Thyroid gland (tissue), 4 donors: ENCODE measurements around the gene SLC25A36. TPM values are rescaled to one million over a fixed set of nuclear protein-coding genes. Genes with fewer than 3 reads are reported as not detected.
"Not testable (repeated sequence)": the region's sequence is repeated elsewhere in the genome, so short reads cannot be mapped to it uniquely, and the experiment has no call there.

Source experiments
- DNase-seq, 2 donors: peaks; one replicate each; pipeline ENCODE4 v3.0.0-alpha.2; 2019
- H3K27ac ChIP-seq, 3 donors: fragments of 200-600 bp; sonication (generic); 1 replicate in 2 of 3; 2 replicates in 1 of 3; pipeline ENCODE4 v1.5.1; 2016 to 2019; ENCODE audit warnings: mild to moderate bottlenecking in 1 of 3, moderate library complexity in 1 of 3
- H3K27me3 ChIP-seq: fragments of 200-600 bp; sonication (generic); one replicate; pipeline ENCODE4 v1.5.1; 2019
- H3K36me3 ChIP-seq, 2 donors: fragments of 200-600 bp; sonication (generic); one replicate each; pipeline ENCODE4 v1.5.1; 2016 to 2019
- H3K4me1 ChIP-seq, 2 donors: fragments of 200-600 bp; sonication (generic); one replicate each; pipeline ENCODE4 v1.5.1; 2017 to 2019
- H3K4me3 ChIP-seq, 3 donors: fragments of 200-600 bp; sonication (generic); replicated peaks in 1 of 3; 1 replicate in 2 of 3; 2 replicates in 1 of 3; pipeline ENCODE4 v1.5.1; 2016; ENCODE audit warnings: mild to moderate bottlenecking in 1 of 3
- H3K9me3 ChIP-seq: fragments of 200-600 bp; sonication (generic); one replicate; pipeline ENCODE4 v1.5.1; 2017
- CTCF ChIP-seq, 6 experiments: fragments of 200-600 bp in 3 of 6; fragments of 450-650 bp in 3 of 6; sonication (generic) in 3 of 6; IDR thresholded peaks; one replicate each; pipeline ENCODE4 v1.5.1; 2016 to 2019; ENCODE audit warnings: antibody characterized with exemption in 6 of 6, mild to moderate bottlenecking in 2 of 6, inconsistent platforms in 1 of 6, moderate library complexity in 1 of 6
- POLR2A ChIP-seq, 2 donors: fragments of 450-650 bp; IDR thresholded peaks; one replicate each; pipeline ENCODE4 v1.6.1; 2017; ENCODE audit warnings: antibody characterized with exemption in 2 of 2, mild to moderate bottlenecking in 2 of 2, moderate library complexity in 1 of 2
- WGBS, 2 donors: methylation state at CpG; one replicate each; pipeline ENCODE4 v1.1.5; 2017; 5-methylcytosine and 5-hydroxymethylcytosine counted together
- intact Hi-C: fragments of 100-400 bp; cut with DNase I; formaldehyde crosslinking; loops from one replicate; pipeline ENCODE4 v1.15.1; 2023
- total RNA-seq, 4 donors: library from RNA; depleted of rRNA; stranded (reverse); fragments of >200 nt; gene quantifications; one replicate each; pipeline ENCODE4 v1.2.3, GENCODE V29; 2016

SLC25A36 gene
- total RNA-seq, 4 donors from 2014 or later: 102 to 226 (median 145) TPM

- H3K4me3 ChIP-seq: no peak overlapping the region
- no peak overlapping the region for H3K27ac ChIP-seq
- no peak for DNase-seq
- H3K4me1 ChIP-seq: peaks cover 14 to 44% of the 10 kb centered on the region in 2 donors
- no peaks in the 10 kb centered on the region for H3K27me3 ChIP-seq
- 90 to 95% methylated on average over 1 of the region's 1 CpG for WGBS, 2 donors
- H3K36me3 ChIP-seq: no peaks in the 10 kb centered on the region
- TF ChIP-seq POLR2A (IDR thresholded peaks at IDR 0.05) (no peak), CTCF (IDR thresholded peaks at IDR 0.05) (no peak)
- no peaks in the 10 kb centered on the region for H3K9me3 ChIP-seq
- intact Hi-C loops: no loop called here
These were observed 8.5 kb downstream of the SLC25A36 start for GRCh38 chr3:140950144-140950543.

- no peaks in the 10 kb centered on the region for H3K36me3 ChIP-seq
- TF ChIP-seq POLR2A (IDR thresholded peaks at IDR 0.05) (no peak), CTCF (IDR thresholded peaks at IDR 0.05) (no peak)
- no peaks in the 10 kb centered on the region for H3K9me3 ChIP-seq
- no peak overlapping the region for H3K27ac ChIP-seq
- H3K4me3 ChIP-seq: no peak overlapping the region
- no peaks in the 10 kb centered on the region for H3K27me3 ChIP-seq
- DNase-seq: no peak
- H3K4me1 ChIP-seq: peaks cover 14 to 41% of the 10 kb centered on the region in 2 donors
- intact Hi-C loops: no loop called here
- WGBS, 2 donors: 74 to 80% methylated on average over 2 of the region's 2 CpGs
These were observed 9.2 kb downstream of the SLC25A36 start for GRCh38 chr3:140950863-140951262.

GRCh38 chr3:140951750-140952149 is 10.1 kb downstream of the SLC25A36 start:
- H3K36me3 ChIP-seq, DNase-seq, H3K9me3 ChIP-seq, H3K4me3 ChIP-seq, intact Hi-C loops, H3K27ac ChIP-seq, H3K27me3 ChIP-seq: not testable (repeated sequence)
- H3K4me1 ChIP-seq: peaks cover 14 to 39% of the 10 kb centered on the region in 2 donors
- 87 to 90% methylated on average over 5 of the region's 5 CpGs for WGBS, 2 donors

GRCh38 chr3:140953028-140953960 is 11.7 kb downstream of the SLC25A36 start:
- Histone ChIP-seq H3K27ac (no peak overlapping the region), H3K4me1 (peaks cover 10 to 34% of the 10 kb centered on the region in 2 donors), H3K9me3 (no peaks in the 10 kb centered on the region), H3K36me3 (no peaks in the 10 kb centered on the region), H3K27me3 (no peaks in the 10 kb centered on the region), H3K4me3 (no peak overlapping the region)
- intact Hi-C loops: no loop called here
- 94% methylated on average over 5 of the region's 5 CpGs for WGBS, 2 donors
- TF ChIP-seq POLR2A (IDR thresholded peaks at IDR 0.05) (no peak), CTCF (IDR thresholded peaks at IDR 0.05) (no peak)
- DNase-seq: no peak

- intact Hi-C loops: no loop called here
- H3K27me3 ChIP-seq: no peaks in the 10 kb centered on the region
- no peaks in the 10 kb centered on the region for H3K36me3 ChIP-seq
- no peak overlapping the region for H3K4me3 ChIP-seq
- no peak for TF ChIP-seq POLR2A (IDR thresholded peaks at IDR 0.05)
- TF ChIP-seq CTCF (IDR thresholded peaks at IDR 0.05): no peak
- DNase-seq: no peak
- H3K9me3 ChIP-seq: no peaks in the 10 kb centered on the region
- H3K27ac ChIP-seq: no peak overlapping the region
- 89 to 91% methylated on average over 2 of the region's 2 CpGs for WGBS, 2 donors
- H3K4me1 ChIP-seq: peaks cover 0 to 23% of the 10 kb centered on the region in 2 donors
These were observed 12.9 kb downstream of the SLC25A36 start for GRCh38 chr3:140954576-140954975.
